Measurements from ENCODE around the gene RYR2.

Gene RYR2

GRCh38 chr1:237232501-237232900, 190.5 kb downstream of the RYR2 start:
- Histone ChIP-seq H3K9me3 (ENCODE audit: control insufficient read depth, low read length) (no peaks in the 10 kb centered on the region), H3K27me3 (replicated peaks; ENCODE audit: control insufficient read depth, insufficient read depth, low read length, poor library complexity, severe bottlenecking) (no peaks in the 10 kb centered on the region), H3K4me3 (ENCODE audit: insufficient read depth, low read depth, low read length, poor library complexity, severe bottlenecking) (no peak overlapping the region), H3K27ac (ENCODE audit: insufficient read depth, low read length, poor library complexity, severe bottlenecking) (no peak overlapping the region), H3K4me1 (ENCODE audit: control insufficient read depth, insufficient read depth, low read length, poor library complexity, severe bottlenecking) (no peaks in the 10 kb centered on the region), H3K36me3 (ENCODE audit: control insufficient read depth, insufficient read depth, low read length) (no peaks in the 10 kb centered on the region)
- no peak for DNase-seq

GRCh38 chr1:237235091-237235490, 193.1 kb downstream of the RYR2 start:
- Histone ChIP-seq H3K4me3 (ENCODE audit: insufficient read depth, low read depth, low read length, poor library complexity, severe bottlenecking) (no peak overlapping the region), H3K4me1 (ENCODE audit: control insufficient read depth, insufficient read depth, low read length, poor library complexity, severe bottlenecking) (no peaks in the 10 kb centered on the region), H3K9me3 (ENCODE audit: control insufficient read depth, low read length) (no peaks in the 10 kb centered on the region), H3K27ac (ENCODE audit: insufficient read depth, low read length, poor library complexity, severe bottlenecking) (no peak overlapping the region), H3K36me3 (ENCODE audit: control insufficient read depth, insufficient read depth, low read length) (no peaks in the 10 kb centered on the region), H3K27me3 (replicated peaks; ENCODE audit: control insufficient read depth, insufficient read depth, low read length, poor library complexity, severe bottlenecking) (no peaks in the 10 kb centered on the region)
- no peak for DNase-seq

DNA sequence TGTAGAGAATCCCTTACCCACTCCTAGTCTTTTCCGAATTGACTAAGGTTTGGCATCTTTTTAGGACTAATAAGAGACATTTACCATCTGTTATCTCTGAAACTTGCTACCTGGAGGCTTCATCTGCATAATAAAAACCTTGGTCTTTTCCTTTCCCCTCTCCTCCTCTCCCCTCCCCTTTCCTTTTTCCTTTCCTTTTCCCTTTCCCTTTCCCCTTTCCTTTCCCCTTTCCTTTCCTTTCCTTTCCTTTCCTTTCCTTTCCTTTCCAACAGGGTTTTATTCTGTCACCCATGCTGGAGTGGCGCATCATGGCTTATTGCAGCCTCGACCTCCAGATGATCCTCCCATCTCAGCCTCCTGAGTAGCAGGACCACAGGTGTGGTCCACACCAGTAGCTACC, 195.7 kb downstream of the RYR2 start:
- Histone ChIP-seq H3K27me3 (replicated peaks; ENCODE audit: control insufficient read depth, insufficient read depth, low read length, poor library complexity, severe bottlenecking) (no peaks in the 10 kb centered on the region), H3K9me3 (ENCODE audit: control insufficient read depth, low read length) (no peaks in the 10 kb centered on the region), H3K4me1 (ENCODE audit: control insufficient read depth, insufficient read depth, low read length, poor library complexity, severe bottlenecking) (no peaks in the 10 kb centered on the region), H3K4me3 (ENCODE audit: insufficient read depth, low read depth, low read length, poor library complexity, severe bottlenecking) (no peak overlapping the region), H3K27ac (ENCODE audit: insufficient read depth, low read length, poor library complexity, severe bottlenecking) (no peak overlapping the region), H3K36me3 (ENCODE audit: control insufficient read depth, insufficient read depth, low read length) (no peaks in the 10 kb centered on the region)
- DNase-seq, result no peak

DNA sequence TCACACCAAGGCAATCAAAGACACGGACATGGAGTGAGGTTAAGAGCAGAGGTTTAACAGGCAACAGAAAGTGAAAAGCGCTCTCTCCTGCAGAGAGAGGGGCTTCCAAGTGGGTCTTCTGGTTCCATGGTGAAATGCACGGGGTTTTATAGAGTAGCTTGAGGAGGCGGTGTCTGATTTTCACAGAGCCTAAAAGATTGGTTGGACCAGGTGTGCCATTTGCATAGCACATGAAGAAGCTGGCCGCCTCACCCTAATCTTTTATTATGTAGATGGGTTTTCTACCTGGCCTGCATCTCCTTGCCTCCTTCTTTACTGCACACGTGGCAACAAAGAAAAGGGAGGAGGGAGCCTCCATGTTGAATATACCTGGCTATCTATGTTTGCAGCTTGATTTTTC, 197.3 kb downstream of the RYR2 start:
- Histone ChIP-seq H3K9me3 (ENCODE audit: control insufficient read depth, low read length) (no peaks in the 10 kb centered on the region), H3K4me1 (ENCODE audit: control insufficient read depth, insufficient read depth, low read length, poor library complexity, severe bottlenecking) (no peaks in the 10 kb centered on the region), H3K27me3 (replicated peaks; ENCODE audit: control insufficient read depth, insufficient read depth, low read length, poor library complexity, severe bottlenecking) (no peaks in the 10 kb centered on the region), H3K36me3 (ENCODE audit: control insufficient read depth, insufficient read depth, low read length) (no peaks in the 10 kb centered on the region), H3K27ac (ENCODE audit: insufficient read depth, low read length, poor library complexity, severe bottlenecking) (no peak overlapping the region), H3K4me3 (ENCODE audit: insufficient read depth, low read depth, low read length, poor library complexity, severe bottlenecking) (no peak overlapping the region)
- DNase-seq, result no peak

DNA sequence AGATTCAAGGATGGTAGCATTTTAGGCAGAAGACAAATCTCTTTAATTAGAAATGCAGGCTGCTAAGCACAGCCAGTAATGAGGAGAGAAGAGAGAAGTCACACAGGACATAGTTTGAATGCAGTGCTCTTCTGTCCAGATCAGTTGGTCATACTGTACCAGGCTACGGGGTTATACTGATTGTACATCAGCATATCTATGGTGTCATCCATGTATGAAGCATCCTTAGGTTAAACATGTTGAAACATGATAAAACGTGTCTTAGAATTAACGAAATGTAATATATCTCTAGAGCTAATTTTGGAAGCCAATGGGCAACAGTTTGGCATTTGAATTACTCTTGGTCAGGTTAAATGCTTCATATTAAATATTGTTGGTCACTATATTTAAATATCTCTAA, 199.1 kb downstream of the RYR2 start:
- no peaks in the 10 kb centered on the region for H3K36me3 ChIP-seq (ENCODE audit: control insufficient read depth, insufficient read depth, low read length)
- no peaks in the 10 kb centered on the region for H3K4me1 ChIP-seq (ENCODE audit: control insufficient read depth, insufficient read depth, low read length, poor library complexity, severe bottlenecking)
- no peaks in the 10 kb centered on the region for H3K27me3 ChIP-seq (replicated peaks; ENCODE audit: control insufficient read depth, insufficient read depth, low read length, poor library complexity, severe bottlenecking)
- H3K4me3 ChIP-seq (ENCODE audit: insufficient read depth, low read depth, low read length, poor library complexity, severe bottlenecking), result no peak overlapping the region
- H3K9me3 ChIP-seq (ENCODE audit: control insufficient read depth, low read length), result no peaks in the 10 kb centered on the region
- DNase-seq, result no peak
- H3K27ac ChIP-seq (ENCODE audit: insufficient read depth, low read length, poor library complexity, severe bottlenecking), result no peak overlapping the region

GRCh38 chr1:237244778-237245177, 202.8 kb downstream of the RYR2 start:
- no peaks in the 10 kb centered on the region for H3K36me3 ChIP-seq (ENCODE audit: control insufficient read depth, insufficient read depth, low read length)
- no peak overlapping the region for H3K4me3 ChIP-seq (ENCODE audit: insufficient read depth, low read depth, low read length, poor library complexity, severe bottlenecking)
- DNase-seq, result no peak
- no peak overlapping the region for H3K27ac ChIP-seq (ENCODE audit: insufficient read depth, low read length, poor library complexity, severe bottlenecking)
- no peaks in the 10 kb centered on the region for H3K4me1 ChIP-seq (ENCODE audit: control insufficient read depth, insufficient read depth, low read length, poor library complexity, severe bottlenecking)
- H3K27me3 ChIP-seq (replicated peaks; ENCODE audit: control insufficient read depth, insufficient read depth, low read length, poor library complexity, severe bottlenecking), result no peaks in the 10 kb centered on the region
- no peaks in the 10 kb centered on the region for H3K9me3 ChIP-seq (ENCODE audit: control insufficient read depth, low read length)

- H3K36me3 ChIP-seq (ENCODE audit: control insufficient read depth, insufficient read depth, low read length), result no peaks in the 10 kb centered on the region
- DNase-seq, result no peak
- H3K4me1 ChIP-seq (ENCODE audit: control insufficient read depth, insufficient read depth, low read length, poor library complexity, severe bottlenecking), result no peaks in the 10 kb centered on the region
- no peaks in the 10 kb centered on the region for H3K9me3 ChIP-seq (ENCODE audit: control insufficient read depth, low read length)
- H3K27me3 ChIP-seq (replicated peaks; ENCODE audit: control insufficient read depth, insufficient read depth, low read length, poor library complexity, severe bottlenecking), result no peaks in the 10 kb centered on the region
- no peak overlapping the region for H3K27ac ChIP-seq (ENCODE audit: insufficient read depth, low read length, poor library complexity, severe bottlenecking)
- H3K4me3 ChIP-seq (ENCODE audit: insufficient read depth, low read depth, low read length, poor library complexity, severe bottlenecking), result no peak overlapping the region
Measured at GRCh38 chr1:237247442-237247841, 205.5 kb downstream of the RYR2 start.

DNA sequence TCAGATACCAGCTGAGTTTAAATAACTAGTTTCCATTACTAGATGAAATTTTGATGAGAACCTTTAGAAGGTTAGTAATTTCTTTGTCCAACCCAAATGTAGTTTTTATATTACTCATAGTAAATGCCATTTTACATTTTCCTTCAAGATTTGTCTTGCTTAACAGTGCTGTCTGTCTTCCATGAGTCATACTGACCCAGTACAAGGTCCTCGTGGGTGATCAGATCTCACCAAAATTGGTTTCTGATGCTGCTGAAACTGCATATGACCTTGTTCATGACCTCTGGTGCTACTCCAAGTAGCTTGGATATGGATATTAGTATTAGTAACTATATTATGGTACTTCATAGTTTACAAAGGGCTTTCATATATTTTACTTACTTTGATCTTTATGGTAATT, 207.1 kb downstream of the RYR2 start:
- no peaks in the 10 kb centered on the region for H3K27me3 ChIP-seq (replicated peaks; ENCODE audit: control insufficient read depth, insufficient read depth, low read length, poor library complexity, severe bottlenecking)
- no peak overlapping the region for H3K27ac ChIP-seq (ENCODE audit: insufficient read depth, low read length, poor library complexity, severe bottlenecking)
- no peaks in the 10 kb centered on the region for H3K9me3 ChIP-seq (ENCODE audit: control insufficient read depth, low read length)
- no peak overlapping the region for H3K4me3 ChIP-seq (ENCODE audit: insufficient read depth, low read depth, low read length, poor library complexity, severe bottlenecking)
- no peaks in the 10 kb centered on the region for H3K36me3 ChIP-seq (ENCODE audit: control insufficient read depth, insufficient read depth, low read length)
- H3K4me1 ChIP-seq (ENCODE audit: control insufficient read depth, insufficient read depth, low read length, poor library complexity, severe bottlenecking), result no peaks in the 10 kb centered on the region
- no peak for DNase-seq

GRCh38 chr1:237250055-237250454, 208.1 kb downstream of the RYR2 start:
- H3K9me3 ChIP-seq (ENCODE audit: control insufficient read depth, low read length), result no peaks in the 10 kb centered on the region
- no peaks in the 10 kb centered on the region for H3K36me3 ChIP-seq (ENCODE audit: control insufficient read depth, insufficient read depth, low read length)
- no peaks in the 10 kb centered on the region for H3K4me1 ChIP-seq (ENCODE audit: control insufficient read depth, insufficient read depth, low read length, poor library complexity, severe bottlenecking)
- H3K27me3 ChIP-seq (replicated peaks; ENCODE audit: control insufficient read depth, insufficient read depth, low read length, poor library complexity, severe bottlenecking), result no peaks in the 10 kb centered on the region
- H3K27ac ChIP-seq (ENCODE audit: insufficient read depth, low read length, poor library complexity, severe bottlenecking), result no peak overlapping the region
- no peak for DNase-seq
- no peak overlapping the region for H3K4me3 ChIP-seq (ENCODE audit: insufficient read depth, low read depth, low read length, poor library complexity, severe bottlenecking)

DNA sequence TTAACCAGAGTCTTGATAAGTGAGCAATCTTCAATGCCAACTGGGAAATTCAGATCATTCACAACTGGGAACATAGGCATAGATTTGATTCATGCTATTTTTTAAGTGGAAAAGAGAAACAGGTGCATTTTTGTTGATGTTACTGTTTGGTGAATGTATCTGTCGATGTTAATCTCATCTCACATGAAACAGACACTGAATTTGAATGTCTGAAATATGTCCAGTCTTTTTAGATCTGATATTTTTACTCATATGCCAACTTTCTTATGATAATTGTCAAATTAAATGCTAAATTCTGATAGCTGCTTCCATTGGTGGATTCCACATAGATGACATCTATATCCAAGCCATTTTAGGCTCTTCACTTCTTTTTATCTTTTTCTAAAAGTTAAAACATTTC, 213.1 kb downstream of the RYR2 start:
- Histone ChIP-seq H3K27ac (ENCODE audit: insufficient read depth, low read length, poor library complexity, severe bottlenecking) (no peak overlapping the region), H3K27me3 (replicated peaks; ENCODE audit: control insufficient read depth, insufficient read depth, low read length, poor library complexity, severe bottlenecking) (no peaks in the 10 kb centered on the region), H3K4me1 (ENCODE audit: control insufficient read depth, insufficient read depth, low read length, poor library complexity, severe bottlenecking) (no peaks in the 10 kb centered on the region), H3K4me3 (ENCODE audit: insufficient read depth, low read depth, low read length, poor library complexity, severe bottlenecking) (no peak overlapping the region), H3K9me3 (ENCODE audit: control insufficient read depth, low read length) (no peaks in the 10 kb centered on the region), H3K36me3 (ENCODE audit: control insufficient read depth, insufficient read depth, low read length) (no peaks in the 10 kb centered on the region)
- DNase-seq, result no peak

DNA sequence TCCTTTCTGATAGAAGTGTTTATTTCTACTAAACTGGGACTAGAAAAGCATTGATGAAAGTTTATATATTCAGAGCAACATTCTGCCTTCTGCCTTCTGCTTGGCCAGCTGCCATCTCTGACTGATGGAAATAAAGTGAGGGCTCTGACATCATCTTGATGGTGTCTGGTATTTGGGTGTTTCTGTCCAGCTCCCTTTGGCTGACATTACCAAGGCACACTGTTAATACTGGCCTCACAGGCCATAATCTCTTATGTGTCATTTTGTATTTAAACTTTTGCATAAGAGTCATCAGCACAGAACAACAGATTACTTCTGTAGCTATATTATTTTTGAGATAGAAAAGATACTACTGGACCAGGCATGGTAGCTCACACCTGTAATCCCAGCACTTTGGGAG, 216.9 kb downstream of the RYR2 start:
- Histone ChIP-seq H3K36me3 (ENCODE audit: control insufficient read depth, insufficient read depth, low read length) (no peaks in the 10 kb centered on the region), H3K4me3 (ENCODE audit: insufficient read depth, low read depth, low read length, poor library complexity, severe bottlenecking) (no peak overlapping the region), H3K4me1 (ENCODE audit: control insufficient read depth, insufficient read depth, low read length, poor library complexity, severe bottlenecking) (no peaks in the 10 kb centered on the region), H3K9me3 (ENCODE audit: control insufficient read depth, low read length) (no peaks in the 10 kb centered on the region), H3K27ac (ENCODE audit: insufficient read depth, low read length, poor library complexity, severe bottlenecking) (no peak overlapping the region), H3K27me3 (replicated peaks; ENCODE audit: control insufficient read depth, insufficient read depth, low read length, poor library complexity, severe bottlenecking) (no peaks in the 10 kb centered on the region)
- no peak for DNase-seq
